ENCODE data around the gene CKLF.

- TF ChIP-seq POLR2A (IDR thresholded peaks at IDR 0.05), result no peak
- no peak for TF ChIP-seq CTCF (IDR thresholded peaks at IDR 0.05)
- TF ChIP-seq POLR2AphosphoS5 (IDR thresholded peaks at IDR 0.05), result no peak
- TF ChIP-seq EP300 (IDR thresholded peaks at IDR 0.05), result no peak
These were observed 20.0 kb downstream of the CKLF start for GRCh38 chr16:66572356-66572755.
